Endothelial cell of umbilical vein (primary cell): Measurements from ENCODE around the gene ANXA6. TPM values are rescaled to one million over a fixed set of nuclear protein-coding genes. Genes with fewer than 3 reads are reported as not detected.

ENCODE experiments used
- BruUV-seq: library from RNA; stranded (reverse); fragments of 400-500 nt; replicated peaks from 2 replicates; lab custom pipeline; 2021; lab: Mats Ljungman, UMichigan
- CTCF ChIA-PET: fragments of 300-600, 350-600 bp; sonication (Branson Sonifier 250); formaldehyde crosslinking; loops from one replicate; lab custom pipeline; 2021; ENCODE audit warnings: antibody characterized with exemption, inconsistent platforms; lab: Charles Lee
- POLR2A ChIA-PET: fragments of 300-600, 350-600 bp; sonication (Branson Sonifier 250); formaldehyde crosslinking; loops from one replicate; lab custom pipeline; 2021; ENCODE audit warnings: antibody characterized with exemption, inconsistent platforms; lab: Charles Lee
- DNase-seq: peaks from one replicate; pipeline ENCODE4 v3.0.0-alpha.2; 2011; ENCODE audit warnings: low read depth, low spot score
- FAIRE-seq: peaks from 2 replicates; lab custom pipeline; 2011; peaks lifted over from hg19 to GRCh38; lab: Jason Lieb, UNC
- H2AFZ ChIP-seq: 2 replicates; pipeline ENCODE4 v1.6.0; 2012; ENCODE audit warnings: low read depth, low read length, control low read depth, inconsistent platforms
- H3K27ac ChIP-seq: 2 replicates; pipeline ENCODE4 v1.5.1; 2011; ENCODE audit warnings: low read depth, mild to moderate bottlenecking, control low read depth, low read length, moderate library complexity; ENCODE audit not compliant: insufficient read depth
- H3K27me3 ChIP-seq, 2 experiments: 2 replicates each; pipeline versions ENCODE4 v1.6.0 to v1.6.1; 2011; ENCODE audit warnings: low read length in 2 of 2, mixed read lengths in 1 of 2; ENCODE audit not compliant: control insufficient read depth in 2 of 2, insufficient read depth in 2 of 2
- H3K36me3 ChIP-seq, 2 experiments: 2 replicates in 1 of 2; 3 replicates in 1 of 2; pipeline ENCODE4 v1.5.1; 2011; ENCODE audit warnings: low read length in 2 of 2, mild to moderate bottlenecking in 1 of 2, moderate library complexity in 1 of 2; ENCODE audit not compliant: control insufficient read depth in 2 of 2, insufficient read depth in 2 of 2; ENCODE audit errors: extremely low read depth in 1 of 2
- H3K4me1 ChIP-seq: 3 replicates; pipeline ENCODE4 v1.5.1; 2011; ENCODE audit warnings: mild to moderate bottlenecking, low read length; ENCODE audit not compliant: control insufficient read depth, insufficient read depth; ENCODE audit errors: extremely low read depth
- H3K4me2 ChIP-seq: 2 replicates; pipeline ENCODE4 v1.6.1; 2011; ENCODE audit warnings: low read length, control low read depth, mixed read lengths; ENCODE audit not compliant: insufficient read depth
- H3K4me3 ChIP-seq, 3 experiments: fragments of 200-600 bp in 1 of 3; sonication (generic), shearing (Covaris generic) in 1 of 3; replicated peaks in 1 of 3; 2 replicates each; pipeline ENCODE4 v1.5.1; 2011 to 2016; ENCODE audit warnings: control low read depth in 3 of 3, low read length in 3 of 3, mild to moderate bottlenecking in 2 of 3, inconsistent platforms in 1 of 3, low read depth in 1 of 3, moderate library complexity in 1 of 3; ENCODE audit not compliant: insufficient read depth in 1 of 3
- H3K79me2 ChIP-seq: 2 replicates; pipeline ENCODE4 v1.6.0; 2012; ENCODE audit warnings: low read length, inconsistent platforms; ENCODE audit not compliant: control insufficient read depth, insufficient read depth
- H3K9ac ChIP-seq: replicated peaks from 2 replicates; pipeline ENCODE3; 2011; ENCODE audit warnings: low read length, control low read depth; ENCODE audit not compliant: insufficient read depth; ENCODE audit errors: extremely low read depth
- H3K9me1 ChIP-seq: replicated peaks from 3 replicates; pipeline ENCODE4 v1.6.0; 2011; ENCODE audit warnings: mild to moderate bottlenecking, low read length; ENCODE audit not compliant: control insufficient read depth, insufficient read depth; ENCODE audit errors: extremely low read depth
- H3K9me3 ChIP-seq: replicated peaks from 2 replicates; pipeline ENCODE4 v1.5.1; 2012; ENCODE audit warnings: low read length, inconsistent platforms; ENCODE audit not compliant: control insufficient read depth, insufficient read depth
- H4K20me1 ChIP-seq: replicated peaks from 2 replicates; pipeline ENCODE3; 2011; ENCODE audit warnings: mild to moderate bottlenecking, low read length; ENCODE audit not compliant: control insufficient read depth, insufficient read depth; ENCODE audit errors: extremely low read depth
- CTCF ChIP-seq, 2 donors: IDR thresholded peaks; 1 replicate in 1 of 2; 2 replicates in 1 of 2; pipeline ENCODE4 v1.5.1; 2011; ENCODE audit warnings: low read length in 2 of 2, mild to moderate bottlenecking in 2 of 2, moderate library complexity in 2 of 2, control low read depth in 1 of 2, inconsistent platforms in 1 of 2, low read depth in 1 of 2; ENCODE audit not compliant: insufficient read depth in 1 of 2; ENCODE audit errors: extremely low read depth in 1 of 2
- EZH2 ChIP-seq: IDR thresholded peaks from 2 replicates; pipeline ENCODE4 v1.6.1; 2012; ENCODE audit warnings: borderline replicate concordance, low read depth, mild to moderate bottlenecking, moderate library complexity, low read length, inconsistent platforms; ENCODE audit not compliant: severe bottlenecking
- FOS ChIP-seq: IDR thresholded peaks from 2 replicates; pipeline ENCODE4 v1.6.1; 2011; ENCODE audit warnings: mild to moderate bottlenecking, low read length, moderate library complexity, borderline replicate concordance; ENCODE audit not compliant: insufficient read depth
- GATA2 ChIP-seq: IDR thresholded peaks from 2 replicates; pipeline ENCODE4 v1.7.0; 2011; ENCODE audit warnings: low read depth, mild to moderate bottlenecking, moderate library complexity, mixed read lengths, low read length; ENCODE audit not compliant: insufficient read length, insufficient read depth
- JUN ChIP-seq: IDR thresholded peaks from 2 replicates; pipeline ENCODE4 v1.6.1; 2011; ENCODE audit warnings: borderline replicate concordance, low read depth; ENCODE audit not compliant: insufficient read length, insufficient read depth
- MYC ChIP-seq: IDR thresholded peaks from one replicate; pipeline ENCODE4 v1.6.1; 2011; ENCODE audit warnings: mild to moderate bottlenecking, low read depth, low read length
- POLR2A ChIP-seq: IDR thresholded peaks from 2 replicates; pipeline ENCODE4 v1.6.1; 2012; ENCODE audit warnings: low read depth, mild to moderate bottlenecking, control low read depth, low read length
- POLR2AphosphoS5 ChIP-seq: IDR thresholded peaks from 2 replicates; pipeline ENCODE4 v1.6.1; 2012; ENCODE audit warnings: low read depth, mild to moderate bottlenecking, control low read depth, low read length, moderate library complexity; ENCODE audit not compliant: insufficient read depth
- dilution Hi-C: fragments of 300-500 bp; cut with MboI; formaldehyde crosslinking; loops from one replicate; pipeline ENCODE4 v1.15.0; 2019; ENCODE audit warnings: low sequenced_read_pairs; ENCODE audit not compliant: extremely low pct_ligation_motif_present
- intact Hi-C: fragments of 100-400 bp; cut with micrococcal nuclease; formaldehyde crosslinking; loops from one replicate; pipeline ENCODE4 v1.10.0; 2022
- polyA plus RNA-seq, 4 experiments: library from polyadenylated mRNA; depleted of rRNA in 3 of 4; stranded (reverse) in 3 of 4; unstranded in 1 of 4; fragments of >200 nt; gene quantifications; 2 replicates each; pipeline versions ENCODE4 v1.2.1 to v1.2.3, GENCODE V29; 2011 to 2012; ENCODE audit warnings: missing spikeins in 1 of 4
- total RNA-seq: library from RNA; stranded (reverse); gene quantifications from 2 replicates; pipeline ENCODE4 v1.2.3, GENCODE V29; 2021
- TF ChIP-seq, protein P1 (sequence below): IDR thresholded peaks from 2 replicates; pipeline ENCODE4 v1.6.1; 2011; ENCODE audit not compliant: insufficient read depth, insufficient read length

ANXA6 gene
- total and polyA plus RNA-seq, 2 donors (not counting 3 experiments of a cell fraction or from before 2014, with no cell fraction given) = 195 to 266 TPM

GRCh38 chr5:151184316-151185042 is 26.9 kb upstream of the ANXA6 start:
- no peaks in the 10 kb centered on the region for H3K4me1 ChIP-seq
- no peaks in the 10 kb centered on the region for H3K9me1 ChIP-seq
- H2AFZ ChIP-seq = no peak overlapping the region
- FAIRE-seq (no peak), DNase-seq (no peak)
- no peaks in the 10 kb centered on the region for H3K9me3 ChIP-seq
- H3K4me3 ChIP-seq = no peak overlapping the region
- no peaks in the 10 kb centered on the region for H3K27me3 ChIP-seq
- no peaks in the 10 kb centered on the region for H4K20me1 ChIP-seq
- H3K36me3 ChIP-seq = no peaks in the 10 kb centered on the region
- intact Hi-C loops = no loop called here
- ChIA-PET POLR2A (no interaction called here), CTCF (interaction anchor here (0.8 to 1.8 kb wide), 5 partner anchors 9 to 58 kb away, joined by 3 to 9 read pairs (median 5); no protein-coding TSS in a partner anchor)
- no peak for TF ChIP-seq MYC
- TF ChIP-seq POLR2AphosphoS5 = no peak
- TF ChIP-seq GATA2 = no peak
- TF ChIP-seq EZH2 = no peak
- TF ChIP-seq JUN = no peak
- TF ChIP-seq POLR2A = no peak
- TF ChIP-seq, protein P1, sequence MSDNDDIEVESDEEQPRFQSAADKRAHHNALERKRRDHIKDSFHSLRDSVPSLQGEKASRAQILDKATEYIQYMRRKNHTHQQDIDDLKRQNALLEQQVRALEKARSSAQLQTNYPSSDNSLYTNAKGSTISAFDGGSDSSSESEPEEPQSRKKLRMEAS = no peak
- TF ChIP-seq FOS = no peak
- no peak for TF ChIP-seq CTCF (IDR thresholded peaks at IDR 0.05; ENCODE audit: extremely low read depth in 1 of 2, insufficient read depth in 1 of 2, low read depth in 1 of 2, low read length in 2 of 2)
- no peak overlapping the region for H3K4me2 ChIP-seq
- dilution Hi-C loops = no loop called here
- no TSS peak for BruUV-seq
- no peak overlapping the region for H3K27ac ChIP-seq
- H3K9ac ChIP-seq = no peak overlapping the region
- H3K79me2 ChIP-seq = no peaks in the 10 kb centered on the region
